HUES6 (cell line): ENCODE results near the gene MIX23.

Source experiments
- H3K27ac ChIP-seq: 2 replicates; pipeline ENCODE4 v1.7.0; 2013; ENCODE audit warnings: low read depth, mild to moderate bottlenecking, low read length, inconsistent platforms
- H3K27me3 ChIP-seq: 2 replicates; pipeline ENCODE4 v1.6.1; 2013; ENCODE audit warnings: low read length; ENCODE audit not compliant: control insufficient read depth, insufficient read depth
- H3K36me3 ChIP-seq: 2 replicates; pipeline ENCODE4 v1.6.1; 2013; ENCODE audit warnings: low read length; ENCODE audit not compliant: control insufficient read depth, insufficient read depth
- H3K4me1 ChIP-seq: 2 replicates; pipeline ENCODE4 v1.6.1; 2013; ENCODE audit warnings: low read length; ENCODE audit not compliant: control insufficient read depth, insufficient read depth
- H3K4me3 ChIP-seq: 2 replicates; pipeline ENCODE4 v1.5.1; 2013; ENCODE audit warnings: low read depth, low read length
- H3K9ac ChIP-seq: one replicate; pipeline ENCODE4 v1.6.1; 2013; ENCODE audit warnings: mild to moderate bottlenecking, low read length
- H3K9me3 ChIP-seq: 2 replicates; pipeline ENCODE4 v1.6.1; 2013; ENCODE audit warnings: low read depth, low read length; ENCODE audit not compliant: control insufficient read depth, insufficient read depth

The MIX23 gene

DNA sequence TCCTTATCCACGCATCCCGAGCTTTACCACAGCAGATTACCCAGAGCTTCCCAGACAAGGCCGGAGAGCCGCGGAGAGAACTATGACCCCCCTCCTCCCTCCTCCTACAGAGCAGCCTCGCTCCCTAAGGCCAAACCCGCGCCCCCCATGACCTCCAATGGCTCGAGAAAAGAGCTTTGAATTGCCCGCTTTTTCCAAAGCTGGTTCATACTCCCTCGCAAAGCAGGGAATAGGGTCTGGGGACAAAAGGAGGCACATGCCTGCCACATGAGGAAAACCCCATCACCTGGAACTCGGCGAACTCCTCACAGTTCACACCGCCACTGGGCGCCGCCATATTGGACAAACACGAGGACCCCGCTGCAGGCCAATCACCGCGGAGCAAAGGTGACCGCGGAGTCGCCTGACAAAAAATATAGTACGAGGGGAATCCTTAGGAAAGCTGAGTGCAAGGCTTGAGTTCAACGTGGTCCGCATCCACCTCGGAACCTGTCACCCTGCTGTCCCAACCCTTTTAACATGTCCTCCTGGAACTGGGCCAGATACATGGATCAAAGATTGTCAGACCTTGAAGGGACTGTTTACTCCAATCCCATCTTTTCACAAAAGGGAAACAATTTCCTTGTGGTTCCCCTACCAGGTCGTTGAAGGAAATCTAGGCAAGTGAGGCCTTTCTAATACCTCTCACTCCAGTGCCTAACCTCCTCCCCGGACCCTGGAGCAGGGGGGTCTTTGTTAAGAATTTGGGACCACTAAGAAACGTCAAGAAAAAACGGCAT, at the start of gene MIX23:
TSS of gene MIX23 (minus strand) at position 344 of the 779 bp plus-strand sequence. CDS start at position 337, 7 bp downstream.
- Histone ChIP-seq H3K36me3 (no peaks in the 10 kb centered on the region; the same call in 1 of the 2 replicates), H3K9ac (peak within 1 kb of the TSS; percentile 89), H3K4me3 (peak within 1 kb of the TSS; percentile 79), H3K27me3 (no peaks in the 10 kb centered on the region), H3K27ac (peak within 1 kb of the TSS; percentile 39), H3K9me3 (no peaks in the 10 kb centered on the region), H3K4me1 (peaks cover 9% of the 10 kb centered on the region; the same call in 1 of the 2 replicates)

DNA sequence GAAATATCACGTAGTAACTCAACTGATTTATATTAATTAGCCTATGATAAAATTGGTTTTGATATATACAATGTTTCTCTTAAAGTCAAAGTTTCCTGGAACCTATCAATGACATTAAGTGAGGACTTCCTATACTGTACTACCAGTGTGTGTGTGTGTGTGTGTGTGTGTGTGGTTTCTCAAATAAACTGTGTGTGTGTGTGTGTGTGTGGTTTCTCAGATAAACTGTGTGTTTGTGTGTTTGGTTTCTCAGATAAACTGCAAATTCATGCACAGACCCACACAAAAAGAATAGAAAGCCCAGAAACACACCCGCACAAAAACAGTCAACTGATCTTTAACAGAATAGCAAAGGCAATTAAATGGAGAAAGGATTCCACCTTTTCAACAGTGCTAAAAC, 47.3 kb upstream of the MIX23 start:
- Histone ChIP-seq H3K36me3 (peaks cover 76% of the 10 kb centered on the region), H3K27ac (no peak overlapping the region), H3K4me3 (no peak overlapping the region), H3K9ac (no peak overlapping the region), H3K27me3 (no peaks in the 10 kb centered on the region), H3K9me3 (no peaks in the 10 kb centered on the region), H3K4me1 (no peaks in the 10 kb centered on the region)

DNA sequence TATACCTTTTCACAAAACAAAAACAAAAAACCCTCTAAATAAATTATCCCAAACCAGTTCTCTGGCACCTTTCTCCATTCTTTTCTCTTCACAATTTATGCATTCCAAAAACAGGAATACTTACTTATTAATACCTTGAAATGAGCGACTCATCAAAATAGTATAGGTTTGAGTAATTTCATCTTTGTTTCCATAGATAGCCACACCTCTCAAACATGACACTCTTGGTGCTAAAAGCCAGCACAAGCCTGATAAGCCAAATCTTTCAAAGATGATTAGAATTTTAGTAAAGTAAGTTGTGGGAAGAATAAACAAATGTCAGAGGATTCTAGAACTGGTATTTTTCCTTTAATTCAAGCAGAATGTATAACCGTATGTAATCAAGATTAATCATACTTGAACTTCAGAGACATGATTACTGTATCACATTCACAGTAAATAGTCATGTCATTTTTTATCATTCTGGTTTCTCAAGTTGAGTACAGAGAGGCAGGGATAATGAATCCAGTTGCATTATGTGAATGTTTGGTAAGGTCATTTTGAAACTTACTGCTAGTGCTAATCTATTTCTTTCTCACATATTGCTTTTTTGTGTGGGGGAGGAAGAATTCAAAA, 44.9 kb upstream of the MIX23 start:
- Histone ChIP-seq H3K4me3 (no peak overlapping the region), H3K4me1 (no peaks in the 10 kb centered on the region), H3K36me3 (peaks cover 61% of the 10 kb centered on the region), H3K9ac (no peak overlapping the region), H3K9me3 (no peaks in the 10 kb centered on the region), H3K27ac (no peak overlapping the region), H3K27me3 (no peaks in the 10 kb centered on the region)

DNA sequence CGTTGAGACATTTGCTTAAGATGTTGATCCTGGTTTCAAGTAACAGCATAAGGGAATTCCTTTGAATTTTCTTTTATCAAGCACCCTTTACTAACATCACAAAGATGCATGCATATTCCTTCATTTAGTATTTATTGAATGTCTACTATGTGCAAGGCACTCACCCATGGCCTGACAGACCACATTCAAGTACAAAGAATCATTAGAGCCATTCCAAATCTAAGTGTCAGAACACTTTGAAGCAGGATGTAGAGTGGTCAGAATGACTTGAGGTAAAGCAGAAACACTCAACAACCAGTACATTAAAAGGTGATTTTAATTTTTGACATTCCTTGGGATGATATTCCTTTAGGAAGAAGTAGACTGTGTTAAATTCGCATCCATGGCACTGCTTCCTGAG, 38.8 kb upstream of the MIX23 start:
- peaks cover 32% of the 10 kb centered on the region for H3K36me3 ChIP-seq
- H3K4me1 ChIP-seq: 0 out of 2 replicates have a peak, but pooled peaks cover 3% of the 10 kb centered on the region
- no peaks in the 10 kb centered on the region for H3K27me3 ChIP-seq
- H3K9ac ChIP-seq: no peak overlapping the region
- no peaks in the 10 kb centered on the region for H3K9me3 ChIP-seq
- no peak overlapping the region for H3K27ac ChIP-seq
- H3K4me3 ChIP-seq: no peak overlapping the region

DNA sequence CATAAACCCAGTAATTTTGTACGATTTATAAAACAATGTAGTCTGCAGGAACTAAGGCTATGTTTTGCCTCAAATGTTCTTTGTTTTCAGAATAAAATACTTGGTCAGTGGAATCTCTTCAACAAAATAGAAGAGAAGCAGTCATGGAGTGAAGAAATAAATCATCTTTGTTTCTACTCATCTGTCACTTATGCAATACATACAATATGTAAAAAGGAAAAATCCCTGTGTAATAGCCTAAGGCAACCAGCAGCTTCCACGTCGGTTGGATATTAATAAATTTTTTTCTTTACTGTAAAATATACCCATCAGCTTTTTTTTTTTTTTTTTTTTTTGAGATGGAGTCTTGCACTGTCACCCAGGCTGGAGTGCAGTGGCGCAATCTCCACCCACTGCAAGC, 38.1 kb upstream of the MIX23 start:
- Histone ChIP-seq H3K27me3 (no peaks in the 10 kb centered on the region), H3K27ac (no peak overlapping the region), H3K36me3 (peaks cover 24% of the 10 kb centered on the region), H3K4me3 (no peak overlapping the region), H3K9me3 (no peaks in the 10 kb centered on the region), H3K4me1 (0 out of 2 replicates have a peak, but pooled peaks cover 3% of the 10 kb centered on the region), H3K9ac (no peak overlapping the region)

DNA sequence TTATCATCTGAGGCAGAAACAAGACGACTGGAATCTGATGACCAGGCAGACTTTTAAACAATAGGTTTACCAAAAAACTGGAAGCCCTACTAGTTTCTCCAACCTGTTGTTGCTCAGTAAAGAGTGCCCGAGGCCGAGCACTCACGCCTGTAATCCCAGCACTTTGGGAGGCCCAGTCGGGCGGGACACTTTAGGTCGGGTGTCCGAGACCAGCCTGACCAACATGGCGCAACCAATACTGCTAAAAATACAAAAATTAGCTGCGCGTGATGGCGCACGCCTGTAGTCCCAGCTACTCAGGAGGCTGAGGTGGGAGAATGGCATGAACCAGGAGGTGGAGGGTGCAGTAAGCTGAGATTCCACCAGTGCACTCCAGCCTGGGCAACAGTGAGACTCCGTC, 33.9 kb upstream of the MIX23 start:
- no peaks in the 10 kb centered on the region for H3K27me3 ChIP-seq
- H3K4me1 ChIP-seq: 0 out of 2 replicates have a peak, but pooled peaks cover 3% of the 10 kb centered on the region
- H3K9me3 ChIP-seq: no peaks in the 10 kb centered on the region
- H3K9ac ChIP-seq: peak overlapping the region; percentile 91
- H3K36me3 ChIP-seq: peaks cover 8% of the 10 kb centered on the region
- H3K4me3 ChIP-seq: peak overlapping the region; percentile 95
- peak overlapping the region; percentile 78; the same call in 1 of the 2 replicates for H3K27ac ChIP-seq

DNA sequence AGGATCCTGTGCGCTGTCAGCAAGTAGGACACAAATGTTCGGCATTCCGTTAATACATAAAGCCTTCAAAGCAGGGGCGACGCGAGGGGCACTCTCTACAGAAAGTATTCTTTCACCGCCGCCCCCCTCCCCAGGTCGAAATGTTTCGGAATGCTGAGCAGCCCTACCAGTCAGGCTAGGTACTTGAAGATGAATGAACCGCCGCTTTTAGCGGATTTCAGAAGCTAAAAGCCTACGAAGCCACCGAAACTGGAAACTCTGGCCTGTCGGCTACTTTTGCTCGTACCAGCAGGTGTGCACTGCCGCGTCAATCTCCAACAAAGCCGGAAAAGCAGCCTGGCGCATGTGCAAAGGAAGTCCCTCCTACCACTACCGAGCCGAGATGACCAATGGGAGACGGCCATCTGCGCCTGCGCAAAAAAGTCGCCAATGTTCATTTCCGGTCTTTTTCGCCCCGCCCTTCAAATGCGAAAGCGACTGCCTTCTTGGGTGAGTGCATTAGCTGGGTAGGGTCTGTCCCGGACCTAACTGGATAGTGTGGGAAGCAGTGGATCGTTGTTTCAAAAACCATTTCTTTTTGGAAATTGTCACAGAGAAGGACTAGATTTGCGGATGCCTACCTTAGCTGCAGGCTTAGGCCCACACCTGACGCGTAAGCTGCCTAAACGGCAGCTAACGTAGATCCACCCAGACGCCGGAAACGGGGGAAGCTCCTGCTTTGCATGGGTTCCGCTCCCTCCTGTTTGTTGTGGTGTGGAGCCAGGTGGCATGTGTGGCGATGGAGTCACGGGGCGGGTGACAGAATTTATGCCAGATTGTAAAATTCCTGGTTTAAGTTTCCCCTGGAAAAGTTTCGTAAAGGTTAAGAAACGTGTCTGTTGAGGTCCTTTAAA, 33.0 kb upstream of the MIX23 start, which contains the start of gene WDR5B:
TSS of gene WDR5B (minus strand) at position 301 of the 893 bp plus-strand sequence. CDS start 534 bp downstream, outside the sequence.
- peak within 1 kb of the TSS; percentile 78 for H3K27ac ChIP-seq
- H3K4me1 ChIP-seq: 0 out of 2 replicates have a peak, but pooled peaks cover 3% of the 10 kb centered on the region

DNA sequence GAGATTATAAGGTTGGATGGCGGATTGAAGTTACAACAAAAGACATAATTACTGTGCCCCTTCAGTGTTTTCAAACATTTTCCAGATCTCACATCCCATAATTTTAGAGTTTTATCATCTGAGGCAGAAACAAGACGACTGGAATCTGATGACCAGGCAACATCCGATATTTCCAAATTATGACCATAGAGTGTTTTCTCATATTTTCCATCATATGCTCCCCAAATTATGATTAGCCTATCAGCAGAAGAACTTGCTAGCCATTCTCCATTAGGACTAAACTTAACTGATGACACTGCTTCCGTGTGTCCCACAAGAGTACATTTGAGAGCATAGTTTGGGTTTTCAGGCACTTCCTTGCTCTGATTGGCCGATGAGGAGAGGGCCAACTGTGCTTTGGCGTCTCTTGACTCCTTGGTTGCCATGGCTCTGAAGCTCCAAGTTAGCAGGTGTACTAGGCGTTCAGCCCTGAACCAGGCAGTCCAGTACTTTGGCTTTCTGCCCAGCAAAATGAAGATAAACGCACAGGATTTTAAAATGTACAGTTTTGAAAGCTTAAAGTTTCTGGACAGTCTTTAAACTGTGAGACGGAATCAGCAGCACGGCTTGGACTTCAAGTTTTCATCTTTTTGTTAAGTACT, 32.2 kb upstream of the MIX23 start:
- H3K9me3 ChIP-seq: no peaks in the 10 kb centered on the region
- H3K36me3 ChIP-seq: peaks cover 14% of the 10 kb centered on the region
- no peaks in the 10 kb centered on the region for H3K27me3 ChIP-seq
- no peak overlapping the region for H3K27ac ChIP-seq
- peak overlapping the region; percentile 71 for H3K9ac ChIP-seq
- 0 out of 2 replicates have a peak, but pooled peaks cover 3% of the 10 kb centered on the region for H3K4me1 ChIP-seq
- peak overlapping the region; percentile 95 for H3K4me3 ChIP-seq

More for the DNA sequence above, 33.0 kb upstream of the MIX23 start, which contains the start of gene WDR5B:
- Histone ChIP-seq H3K27me3 (no peaks in the 10 kb centered on the region), H3K36me3 (peaks cover 8% of the 10 kb centered on the region), H3K4me3 (peak within 1 kb of the TSS; percentile 95), H3K9me3 (no peaks in the 10 kb centered on the region), H3K9ac (peak within 1 kb of the TSS; percentile 91)

DNA sequence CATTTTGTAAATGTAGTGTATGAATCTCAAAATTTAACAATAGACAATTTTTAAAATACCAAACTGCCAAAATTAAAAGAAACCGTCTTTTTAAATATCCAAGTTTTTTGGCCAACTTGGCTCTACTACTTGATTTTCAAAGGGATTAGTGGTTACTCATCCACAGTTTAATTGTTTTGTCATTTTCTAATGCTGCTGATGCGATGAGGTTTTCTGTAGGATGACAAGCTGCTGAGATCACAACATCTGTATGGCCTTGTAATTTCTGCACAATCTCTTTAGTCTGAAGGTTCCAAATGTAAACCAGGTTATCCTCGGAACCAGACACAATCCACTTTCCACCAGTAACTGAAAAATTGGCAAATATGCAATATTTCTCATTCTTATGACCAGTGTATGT, 31.4 kb upstream of the MIX23 start:
- Histone ChIP-seq H3K27ac (no peak overlapping the region), H3K4me3 (no peak overlapping the region)

DNA sequence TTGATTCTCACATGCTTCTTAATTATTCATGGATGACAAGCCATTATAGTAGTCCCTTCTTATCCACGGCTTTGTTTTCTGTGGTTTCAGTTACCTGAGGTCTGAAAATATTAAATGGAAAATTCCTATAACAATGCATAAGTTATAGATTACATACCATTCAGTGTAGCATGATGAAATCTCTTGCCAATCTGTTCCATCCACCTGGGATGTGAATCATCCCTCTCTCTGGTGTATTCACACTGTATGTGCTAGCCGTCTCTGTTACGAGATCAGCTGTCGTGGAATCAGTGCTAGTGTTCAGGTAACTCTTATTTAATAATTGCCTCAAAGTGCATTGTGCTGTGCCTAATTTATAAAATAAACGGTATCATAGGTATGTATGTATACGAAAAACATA, 27.6 kb upstream of the MIX23 start:
- H3K4me3 ChIP-seq: no peak overlapping the region
- peaks cover 56% of the 10 kb centered on the region for H3K36me3 ChIP-seq
- no peaks in the 10 kb centered on the region for H3K9me3 ChIP-seq
- H3K9ac ChIP-seq: no peak overlapping the region
- no peaks in the 10 kb centered on the region for H3K27me3 ChIP-seq
- H3K27ac ChIP-seq: no peak overlapping the region
- no peaks in the 10 kb centered on the region for H3K4me1 ChIP-seq

More for the DNA sequence above, 31.4 kb upstream of the MIX23 start:
- Histone ChIP-seq H3K9me3 (no peaks in the 10 kb centered on the region), H3K36me3 (peaks cover 21% of the 10 kb centered on the region), H3K27me3 (no peaks in the 10 kb centered on the region), H3K9ac (no peak overlapping the region), H3K4me1 (0 out of 2 replicates have a peak, but pooled peaks cover 3% of the 10 kb centered on the region)
